Gastrocnemius medialis (tissue), 4 donors: ENCODE results near the gene TCF4. TPM values are rescaled to one million over a fixed set of nuclear protein-coding genes. Genes with fewer than 3 reads are reported as not detected.

Experiments
- ATAC-seq, 2 donors: fragments of 150-250 bp; one replicate each; pipeline ENCODE4 v1.9.1; 2016
- DNase-seq, 2 donors: peaks; one replicate each; pipeline ENCODE4 v3.0.0-alpha.2; 2019
- H3K27ac ChIP-seq, 4 donors: fragments of 200-600 bp; sonication (generic); 1 replicate in 1 of 4; 2 replicates in 3 of 4; pipeline ENCODE4 v1.5.1; 2016 to 2018; ENCODE audit warnings: mild to moderate bottlenecking in 2 of 4, moderate library complexity in 1 of 4
- H3K27me3 ChIP-seq, 3 donors: fragments of 200-600 bp; sonication (generic) in 2 of 3; 1 replicate in 1 of 3; 2 replicates in 2 of 3; pipeline versions ENCODE4 v1.5.1 to v1.6.0; 2016 to 2019; ENCODE audit warnings: mild to moderate bottlenecking in 1 of 3, moderate library complexity in 1 of 3
- H3K36me3 ChIP-seq, 2 donors: fragments of 200-600 bp; sonication (generic) in 1 of 2; one replicate each; pipeline ENCODE4 v1.5.1; 2017 to 2018
- H3K4me1 ChIP-seq, 2 donors: fragments of 200-600 bp; sonication (generic) in 1 of 2; one replicate each; pipeline ENCODE4 v1.5.1; 2016 to 2017; ENCODE audit warnings: mild to moderate bottlenecking in 2 of 2
- H3K4me3 ChIP-seq, 4 donors: fragments of 200-600 bp; sonication (generic) in 3 of 4; 1 replicate in 1 of 4; 2 replicates in 3 of 4; pipeline ENCODE4 v1.5.1; 2016 to 2019; ENCODE audit warnings: mild to moderate bottlenecking in 2 of 4
- H3K9me3 ChIP-seq, 3 donors: fragments of 200-600 bp; sonication (generic) in 2 of 3; 1 replicate in 1 of 3; 2 replicates in 2 of 3; pipeline ENCODE4 v1.5.1; 2016 to 2019
- CTCF ChIP-seq, 5 experiments: fragments of 450-650 bp in 3 of 5; fragments of 200-600 bp in 2 of 5; sonication (generic) in 2 of 5; IDR thresholded peaks in 4 of 5; conservative IDR thresholded peaks in 1 of 5; 1 replicate in 4 of 5; 2 replicates in 1 of 5; pipeline ENCODE4 v1.5.1; 2016 to 2019; ENCODE audit warnings: antibody characterized with exemption in 5 of 5, mild to moderate bottlenecking in 3 of 5, moderate library complexity in 3 of 5
- POLR2A ChIP-seq, 2 donors: fragments of 450-650 bp; IDR thresholded peaks; one replicate each; pipeline ENCODE4 v1.6.1; 2017; ENCODE audit warnings: antibody characterized with exemption in 2 of 2, mild to moderate bottlenecking in 2 of 2, moderate library complexity in 2 of 2
- in situ Hi-C, 4 donors: fragments of 200-750 bp; cut with MboI; loops; one replicate each; pipeline versions ENCODE4 v1.15.0 to v1.8.0; 2017; ENCODE audit warnings: low sequenced_read_pairs in 4 of 4
- intact Hi-C: fragments of 100-400 bp; cut with DNase I; formaldehyde crosslinking; loops from one replicate; pipeline ENCODE4 v1.15.1; 2023; ENCODE audit warnings: low total_unique reads
- total RNA-seq, 4 donors: library from RNA; depleted of rRNA; stranded (reverse); fragments of >200 nt; gene quantifications; one replicate each; pipeline versions ENCODE4 v1.1.0 to v1.2.3, GENCODE V29; 2016

TCF4 gene
- total RNA-seq, 4 donors from 2014 or later, result 40.3 to 60.6 (median 53.6) TPM

GRCh38 chr18:55509631-55510324, 78.2 kb downstream of the TCF4 start:
- H3K4me1 ChIP-seq, result peaks cover 0 to 33% of the 10 kb centered on the region in 2 donors
- ATAC-seq (peak; percentile 10 to 49), DNase-seq (no peak)
- H3K27me3 ChIP-seq, result no peaks in the 10 kb centered on the region
- in situ Hi-C loops, result no loop called here
- intact Hi-C loops, result loop anchor here (10.0 kb wide), 1 partner anchor 395 kb away; no protein-coding TSS in a partner anchor
- peak in 1 of 2 donors; percentile 39 for TF ChIP-seq POLR2A (IDR thresholded peaks at IDR 0.05)
- TF ChIP-seq CTCF (IDR thresholded peaks at IDR 0.05 in 4 of 5, conservative IDR thresholded peaks at IDR 0.05 in 1 of 5), result no peak
- peak overlapping the region; percentile 67 to 80 (median 78) for H3K27ac ChIP-seq
- no peaks in the 10 kb centered on the region for H3K36me3 ChIP-seq
- H3K9me3 ChIP-seq, result no peaks in the 10 kb centered on the region
- H3K4me3 ChIP-seq, result peak overlapping the region; percentile 12 to 39 (median 19)

- TF ChIP-seq CTCF (IDR thresholded peaks at IDR 0.05 in 4 of 5, conservative IDR thresholded peaks at IDR 0.05 in 1 of 5), result no peak
- no peak for TF ChIP-seq POLR2A (IDR thresholded peaks at IDR 0.05)
- H3K9me3 ChIP-seq, result no peaks in the 10 kb centered on the region
- in situ Hi-C loops (no loop called here), intact Hi-C loops (loop anchor here (10.0 kb wide), 1 partner anchor 394 kb away; no protein-coding TSS in a partner anchor)
- H3K36me3 ChIP-seq, result no peaks in the 10 kb centered on the region
- no peak overlapping the region for H3K4me3 ChIP-seq
- DNase-seq (no peak), ATAC-seq (no peak)
- peaks cover 0 to 28% of the 10 kb centered on the region in 2 donors for H3K4me1 ChIP-seq
- H3K27ac ChIP-seq, result peak overlapping the region; percentile 67 to 80 (median 78)
- H3K27me3 ChIP-seq, result no peaks in the 10 kb centered on the region
These were observed 79.3 kb downstream of the TCF4 start for GRCh38 chr18:55508651-55509050.

GRCh38 chr18:55506074-55506473, 81.9 kb downstream of the TCF4 start:
- intact Hi-C loops (loop anchor here (10.0 kb wide), 1 partner anchor 391 kb away; no protein-coding TSS in a partner anchor), in situ Hi-C loops (no loop called here)
- ATAC-seq (no peak), DNase-seq (no peak)
- H3K9me3 ChIP-seq, result no peaks in the 10 kb centered on the region
- TF ChIP-seq POLR2A (IDR thresholded peaks at IDR 0.05) (no peak), CTCF (IDR thresholded peaks at IDR 0.05 in 4 of 5, conservative IDR thresholded peaks at IDR 0.05 in 1 of 5) (no peak)
- no peak overlapping the region for H3K4me3 ChIP-seq
- H3K27me3 ChIP-seq, result no peaks in the 10 kb centered on the region
- H3K36me3 ChIP-seq, result no peaks in the 10 kb centered on the region
- peaks cover 6 to 31% of the 10 kb centered on the region in 2 donors for H3K4me1 ChIP-seq
- H3K27ac ChIP-seq, result peak overlapping the region in 1 of 4 donors; percentile 0

- in situ Hi-C loops (no loop called here), intact Hi-C loops (loop anchor here (10.0 kb wide), 1 partner anchor 390 kb away; no protein-coding TSS in a partner anchor)
- DNase-seq (no peak), ATAC-seq (no peak)
- no peak overlapping the region for H3K4me3 ChIP-seq
- H3K27ac ChIP-seq, result no peak overlapping the region
- H3K36me3 ChIP-seq, result no peaks in the 10 kb centered on the region
- TF ChIP-seq CTCF (IDR thresholded peaks at IDR 0.05 in 4 of 5, conservative IDR thresholded peaks at IDR 0.05 in 1 of 5), result no peak
- no peak for TF ChIP-seq POLR2A (IDR thresholded peaks at IDR 0.05)
- no peaks in the 10 kb centered on the region for H3K27me3 ChIP-seq
- no peaks in the 10 kb centered on the region for H3K9me3 ChIP-seq
- peaks cover 12 to 30% of the 10 kb centered on the region in 2 donors for H3K4me1 ChIP-seq
These were observed 83.2 kb downstream of the TCF4 start for GRCh38 chr18:55504808-55505207.
